GM19035 (cell line): ENCODE results near the gene TLN1.

Experiments used
- ATAC-seq: cut with Tn5 transposase; IDR thresholded peaks from one replicate; pipeline ENCODE4 v1.9.1; 2021; ENCODE audit not compliant: unreplicated experiment

The TLN1 gene, protein sequence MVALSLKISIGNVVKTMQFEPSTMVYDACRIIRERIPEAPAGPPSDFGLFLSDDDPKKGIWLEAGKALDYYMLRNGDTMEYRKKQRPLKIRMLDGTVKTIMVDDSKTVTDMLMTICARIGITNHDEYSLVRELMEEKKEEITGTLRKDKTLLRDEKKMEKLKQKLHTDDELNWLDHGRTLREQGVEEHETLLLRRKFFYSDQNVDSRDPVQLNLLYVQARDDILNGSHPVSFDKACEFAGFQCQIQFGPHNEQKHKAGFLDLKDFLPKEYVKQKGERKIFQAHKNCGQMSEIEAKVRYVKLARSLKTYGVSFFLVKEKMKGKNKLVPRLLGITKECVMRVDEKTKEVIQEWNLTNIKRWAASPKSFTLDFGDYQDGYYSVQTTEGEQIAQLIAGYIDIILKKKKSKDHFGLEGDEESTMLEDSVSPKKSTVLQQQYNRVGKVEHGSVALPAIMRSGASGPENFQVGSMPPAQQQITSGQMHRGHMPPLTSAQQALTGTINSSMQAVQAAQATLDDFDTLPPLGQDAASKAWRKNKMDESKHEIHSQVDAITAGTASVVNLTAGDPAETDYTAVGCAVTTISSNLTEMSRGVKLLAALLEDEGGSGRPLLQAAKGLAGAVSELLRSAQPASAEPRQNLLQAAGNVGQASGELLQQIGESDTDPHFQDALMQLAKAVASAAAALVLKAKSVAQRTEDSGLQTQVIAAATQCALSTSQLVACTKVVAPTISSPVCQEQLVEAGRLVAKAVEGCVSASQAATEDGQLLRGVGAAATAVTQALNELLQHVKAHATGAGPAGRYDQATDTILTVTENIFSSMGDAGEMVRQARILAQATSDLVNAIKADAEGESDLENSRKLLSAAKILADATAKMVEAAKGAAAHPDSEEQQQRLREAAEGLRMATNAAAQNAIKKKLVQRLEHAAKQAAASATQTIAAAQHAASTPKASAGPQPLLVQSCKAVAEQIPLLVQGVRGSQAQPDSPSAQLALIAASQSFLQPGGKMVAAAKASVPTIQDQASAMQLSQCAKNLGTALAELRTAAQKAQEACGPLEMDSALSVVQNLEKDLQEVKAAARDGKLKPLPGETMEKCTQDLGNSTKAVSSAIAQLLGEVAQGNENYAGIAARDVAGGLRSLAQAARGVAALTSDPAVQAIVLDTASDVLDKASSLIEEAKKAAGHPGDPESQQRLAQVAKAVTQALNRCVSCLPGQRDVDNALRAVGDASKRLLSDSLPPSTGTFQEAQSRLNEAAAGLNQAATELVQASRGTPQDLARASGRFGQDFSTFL (N-terminal part only)

GRCh38 chr9:35732185-35732799 is at the start of gene TLN1, which contains the start of gene CREB3:
TSS of gene TLN1 (minus strand) at chr9:35732195. CDS start at chr9:35725694, 6,501 bp downstream.
TSS of gene CREB3 (plus strand) at chr9:35732666. CDS start at chr9:35732773, 107 bp downstream.
- peak; percentile 75 for ATAC-seq

DNA sequence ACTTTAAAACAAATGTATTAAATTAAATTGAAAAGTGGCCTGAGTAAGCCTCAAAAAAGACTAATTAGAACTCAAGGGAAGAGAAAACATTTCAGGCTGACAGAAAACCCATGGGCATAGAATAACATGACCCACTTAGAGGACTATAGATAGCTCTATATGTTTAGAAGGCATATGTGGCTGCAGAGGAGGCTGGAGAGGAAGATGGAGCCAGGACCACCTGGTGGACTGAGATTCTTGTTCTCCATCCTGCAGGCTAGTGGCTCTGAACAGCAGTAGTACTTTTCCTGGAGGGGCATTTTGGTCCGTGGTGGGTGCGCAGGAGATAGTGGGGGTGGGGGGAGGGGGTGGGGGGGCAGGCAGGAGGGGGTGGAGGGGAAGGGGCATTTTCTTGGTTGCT is 49.1 kb upstream of the TLN1 start:
- no peak for ATAC-seq

- no peak for ATAC-seq
Measured at GRCh38 chr9:35778496-35778895, 46.5 kb upstream of the TLN1 start.

DNA sequence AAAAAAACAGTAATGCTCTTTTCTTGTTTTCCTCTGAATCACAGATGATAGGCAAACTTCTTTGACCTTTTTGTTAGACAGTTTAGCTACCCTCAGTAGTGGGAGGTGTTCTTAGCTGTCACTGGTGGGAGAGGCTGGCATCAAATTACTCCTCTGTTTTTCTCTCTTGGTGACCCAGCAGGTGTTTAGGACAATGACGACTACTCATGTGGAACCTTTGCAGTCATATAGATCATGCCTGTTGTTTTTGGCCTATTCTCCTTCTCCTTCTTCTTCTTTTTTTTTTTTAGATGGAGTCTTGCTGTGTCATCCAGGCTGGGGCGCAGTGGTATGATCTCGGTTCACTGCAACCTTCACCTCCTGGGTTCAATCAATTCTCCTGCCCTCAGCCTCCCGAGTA is 44.0 kb upstream of the TLN1 start:
- no peak for ATAC-seq

GRCh38 chr9:35774907-35775635 is 43.1 kb upstream of the TLN1 start:
- no peak for ATAC-seq

- ATAC-seq = no peak
Measured at GRCh38 chr9:35771943-35772342, 39.9 kb upstream of the TLN1 start.

- no peak for ATAC-seq
Measured at GRCh38 chr9:35771534-35771933, 39.5 kb upstream of the TLN1 start.

- ATAC-seq = no peak
Measured at GRCh38 chr9:35771075-35771433, 39.1 kb upstream of the TLN1 start.

GRCh38 chr9:35769763-35770162 is 37.8 kb upstream of the TLN1 start:
- no peak for ATAC-seq

DNA sequence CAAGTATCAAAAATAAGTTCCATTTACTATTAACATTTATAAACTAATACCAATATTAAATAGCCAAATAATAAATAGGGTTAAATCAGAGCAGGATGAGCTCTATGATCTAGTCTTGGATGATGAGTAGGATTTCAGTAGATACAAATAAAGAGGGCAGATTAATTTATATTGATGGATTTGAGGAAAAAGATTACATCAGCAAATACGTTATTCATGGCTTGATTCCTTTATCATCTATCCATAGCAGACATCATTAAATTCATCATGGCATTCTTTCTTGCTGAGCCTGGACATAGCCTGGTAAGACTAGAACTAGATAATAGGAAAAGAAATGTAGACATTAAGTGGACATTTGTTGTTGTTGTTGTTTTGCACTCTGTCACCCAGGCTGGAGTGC is 35.5 kb upstream of the TLN1 start:
- ATAC-seq = no peak

GRCh38 chr9:35766997-35767396 is 35.0 kb upstream of the TLN1 start:
- ATAC-seq = no peak

GRCh38 chr9:35763803-35764202 is 31.8 kb upstream of the TLN1 start:
- ATAC-seq = no peak

GRCh38 chr9:35763181-35763580 is 31.2 kb upstream of the TLN1 start:
- no peak for ATAC-seq

GRCh38 chr9:35760651-35761050 is 28.7 kb upstream of the TLN1 start:
- ATAC-seq = no peak

DNA sequence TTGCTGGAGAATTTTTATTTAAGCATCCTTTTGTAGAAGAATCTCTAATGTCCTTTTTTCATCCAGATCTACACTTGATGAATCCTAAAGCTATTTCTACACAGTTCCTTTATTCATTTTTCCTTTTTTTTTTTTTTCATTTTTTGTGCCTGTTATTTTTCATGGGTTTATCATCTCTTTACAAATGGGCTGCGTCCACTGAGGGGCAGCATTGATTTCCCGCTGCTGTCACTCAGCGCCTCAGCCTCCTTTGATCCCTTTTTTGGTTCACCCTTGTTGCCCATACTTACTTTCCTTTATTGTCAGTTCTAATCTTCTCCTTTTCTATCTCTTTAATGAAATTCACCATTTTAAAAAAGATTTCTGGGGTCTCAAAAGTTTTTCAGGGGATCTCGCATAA is 27.8 kb upstream of the TLN1 start:
- ATAC-seq = no peak

- ATAC-seq = no peak
Measured at GRCh38 chr9:35758475-35759050, 26.6 kb upstream of the TLN1 start.

GRCh38 chr9:35757892-35758275 is 25.9 kb upstream of the TLN1 start:
- ATAC-seq = no peak

DNA sequence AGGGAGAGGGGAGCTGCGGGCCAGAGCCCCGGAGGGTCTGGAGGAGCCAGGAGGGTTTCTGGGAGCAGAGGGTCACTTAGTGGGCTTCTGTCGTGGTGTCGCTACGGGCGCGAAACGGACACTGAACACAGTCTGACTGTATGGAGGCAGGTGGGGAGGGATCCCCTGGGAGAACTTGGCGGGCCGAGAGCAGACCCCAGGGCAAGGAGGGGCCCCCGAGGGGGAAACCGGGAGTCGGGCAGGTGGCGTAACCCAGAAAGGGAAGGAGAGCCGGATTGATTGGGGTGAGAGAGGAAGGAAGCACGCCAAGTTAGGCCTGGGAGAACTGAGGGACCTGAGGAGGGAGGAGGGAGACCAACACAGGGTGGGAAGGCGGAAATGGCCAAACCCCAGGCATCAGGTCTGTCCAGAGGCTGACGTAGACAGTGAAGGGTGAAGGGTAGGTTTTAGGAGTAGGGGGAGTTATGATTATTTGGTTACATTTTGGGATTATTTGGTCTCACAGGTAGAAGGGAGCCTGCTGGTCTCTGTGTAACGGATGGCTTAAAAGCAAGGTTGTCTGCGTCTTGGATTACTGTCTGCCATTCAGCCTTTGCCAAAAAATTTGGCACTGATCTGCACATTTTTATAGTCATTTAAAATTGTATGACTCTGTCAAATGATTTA is 25.4 kb upstream of the TLN1 start:
- peak; percentile 42 for ATAC-seq
